HEK293T (cell line): ENCODE measurements around the gene SPIN4.
"Not testable (repeated sequence)": the region's sequence is repeated elsewhere in the genome, so short reads cannot be mapped to it uniquely, and the experiment has no call there.

Source experiments
- CTCF ChIA-PET: fragments of 350-600 bp; formaldehyde crosslinking; extraction: SDS; loops from one replicate; lab custom pipeline; 2021; ENCODE audit warnings: antibody characterized with exemption, inconsistent platforms; lab: Yijun Ruan, JAX
- POLR2A ChIA-PET: fragments of 350-600 bp; formaldehyde crosslinking; extraction: SDS; loops from one replicate; lab custom pipeline; 2020; ENCODE audit warnings: antibody characterized with exemption, inconsistent platforms; lab: Yijun Ruan, JAX
- DNase-seq: peaks from one replicate; pipeline ENCODE4 v3.0.0; 2012; ENCODE audit warnings: mixed read lengths; ENCODE audit errors: extremely low spot score
- ARNT ChIP-seq: fragments of 450-650 bp; IDR thresholded peaks from 2 replicates; pipeline ENCODE4 v1.6.1; 2017; ENCODE audit warnings: mild to moderate bottlenecking
- BHLHE40 ChIP-seq: fragments of 450-650 bp; IDR thresholded peaks from 2 replicates; pipeline ENCODE4 v1.6.1; 2016; ENCODE audit warnings: mild to moderate bottlenecking, moderate library complexity, borderline replicate concordance
- CTBP1 ChIP-seq: fragments of 450-650 bp; IDR thresholded peaks from 2 replicates; pipeline ENCODE4 v1.6.1; 2016; ENCODE audit warnings: borderline replicate concordance
- ELF4 ChIP-seq: fragments of 450-650 bp; IDR thresholded peaks from 2 replicates; pipeline ENCODE4 v1.6.1; 2017; ENCODE audit warnings: antibody characterized with exemption
- FOXA1 ChIP-seq: fragments of 450-650 bp; IDR thresholded peaks from 2 replicates; pipeline ENCODE4 v1.6.1; 2016; ENCODE audit warnings: mild to moderate bottlenecking
- FOXK2 ChIP-seq: fragments of 450-650 bp; IDR thresholded peaks from 2 replicates; pipeline ENCODE4 v1.6.1; 2016; ENCODE audit warnings: mild to moderate bottlenecking
- FOXM1 ChIP-seq: fragments of 450-650 bp; IDR thresholded peaks from 2 replicates; pipeline ENCODE4 v1.6.1; 2017; ENCODE audit warnings: mild to moderate bottlenecking, borderline replicate concordance
- HDGF ChIP-seq: fragments of 450-650 bp; IDR thresholded peaks from 2 replicates; pipeline ENCODE4 v1.6.1; 2017; ENCODE audit warnings: antibody characterized with exemption, borderline replicate concordance
- L3MBTL2 ChIP-seq: fragments of 450-650 bp; conservative IDR thresholded peaks from 2 replicates; pipeline ENCODE4 v1.6.1; 2016; ENCODE audit warnings: mild to moderate bottlenecking
- LEF1 ChIP-seq: fragments of 450-650 bp; IDR thresholded peaks from 2 replicates; pipeline ENCODE4 v1.6.1; 2017; ENCODE audit warnings: mild to moderate bottlenecking, borderline replicate concordance
- NFRKB ChIP-seq: fragments of 450-650 bp; IDR thresholded peaks from 2 replicates; pipeline ENCODE4 v1.6.1; 2016; ENCODE audit warnings: mild to moderate bottlenecking, moderate library complexity
- PKNOX1 ChIP-seq: fragments of 450-650 bp; IDR thresholded peaks from 2 replicates; pipeline ENCODE4 v1.6.1; 2016
- SP1 ChIP-seq: fragments of 450-650 bp; IDR thresholded peaks from 2 replicates; pipeline ENCODE4 v1.6.1; 2017
- SUZ12 ChIP-seq: fragments of 450-650 bp; IDR thresholded peaks from 2 replicates; pipeline ENCODE4 v1.6.1; 2016; ENCODE audit warnings: mild to moderate bottlenecking
- TARDBP ChIP-seq: fragments of 450-650 bp; IDR thresholded peaks from 2 replicates; pipeline ENCODE4 v1.6.1; 2016
- ZNF384 ChIP-seq: fragments of 450-650 bp; IDR thresholded peaks from 2 replicates; pipeline ENCODE4 v1.6.1; 2016

SPIN4 gene

GRCh38 chrX:63350941-63351616, at the start of gene SPIN4:
TSS of gene SPIN4 (minus strand) at chrX:63351332. CDS start at chrX:63350819, 513 bp downstream.
- POLR2A ChIA-PET, result interaction anchor here (0.7 to 1.1 kb wide), 3 partner anchors 12 to 448 kb away, joined by 3 to 4 read pairs (median 3); no protein-coding TSS in a partner anchor
- CTCF ChIA-PET, result no interaction called here
- peak; percentile 66 for TF ChIP-seq L3MBTL2
- no peak for TF ChIP-seq SUZ12
- DNase-seq, result peak; percentile 84

DNA sequence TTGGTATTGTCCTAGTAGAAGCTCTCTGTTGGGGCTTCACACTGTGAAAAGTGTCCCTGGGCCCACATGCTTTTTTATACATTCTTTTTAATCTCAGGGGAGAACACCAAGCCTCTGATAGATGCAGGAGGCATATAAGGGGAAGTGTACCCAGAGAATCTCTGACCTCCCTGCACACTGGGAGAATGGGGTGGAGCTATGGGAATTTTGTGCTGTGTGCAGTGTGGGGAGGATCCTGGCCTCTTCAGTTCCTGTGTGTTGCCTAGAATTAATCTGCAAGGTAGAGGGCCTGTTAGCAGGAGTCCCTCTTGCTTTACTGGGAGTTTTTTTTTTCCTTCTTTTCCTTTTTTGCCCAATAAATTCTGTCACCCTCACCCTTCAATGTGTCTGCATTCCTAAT, 49.2 kb upstream of the SPIN4 start:
- DNase-seq, result no peak
- POLR2A ChIA-PET, result no interaction called here
- CTCF ChIA-PET, result no interaction called here
- TF ChIP-seq TARDBP (no peak), FOXM1 (no peak), ZNF384 (no peak), SP1 (no peak), CTBP1 (no peak), SUZ12 (no peak), FOXA1 (no peak), PKNOX1 (no peak), ELF4 (no peak), ARNT (no peak), HDGF (no peak), FOXK2 (no peak), LEF1 (no peak), L3MBTL2 (no peak), BHLHE40 (no peak), NFRKB (no peak)

DNA sequence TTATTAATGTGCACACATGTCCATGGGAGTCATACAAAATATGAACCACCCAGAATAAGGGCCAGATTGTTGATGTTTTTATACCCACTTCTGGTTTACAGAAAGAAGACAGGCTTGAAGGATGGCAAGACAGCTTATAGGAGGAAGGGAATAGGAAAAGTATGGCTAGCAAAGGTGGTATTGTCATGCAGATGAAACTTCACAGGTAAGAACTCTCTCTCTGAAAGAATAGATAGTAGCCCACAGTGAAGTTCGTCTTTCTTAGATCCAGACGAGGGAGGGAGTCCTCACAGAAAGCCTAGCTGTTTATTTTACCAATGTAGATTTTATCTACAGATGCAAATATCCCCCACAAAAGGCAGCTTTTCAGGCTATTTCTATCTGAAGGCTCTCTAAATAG, 43.7 kb upstream of the SPIN4 start:
- DNase-seq, result no peak
- POLR2A ChIA-PET, result no interaction called here
- CTCF ChIA-PET, result no interaction called here
- no peak for TF ChIP-seq L3MBTL2
- no peak for TF ChIP-seq SP1
- TF ChIP-seq TARDBP, result no peak
- no peak for TF ChIP-seq HDGF
- no peak for TF ChIP-seq SUZ12
- no peak for TF ChIP-seq FOXK2

DNA sequence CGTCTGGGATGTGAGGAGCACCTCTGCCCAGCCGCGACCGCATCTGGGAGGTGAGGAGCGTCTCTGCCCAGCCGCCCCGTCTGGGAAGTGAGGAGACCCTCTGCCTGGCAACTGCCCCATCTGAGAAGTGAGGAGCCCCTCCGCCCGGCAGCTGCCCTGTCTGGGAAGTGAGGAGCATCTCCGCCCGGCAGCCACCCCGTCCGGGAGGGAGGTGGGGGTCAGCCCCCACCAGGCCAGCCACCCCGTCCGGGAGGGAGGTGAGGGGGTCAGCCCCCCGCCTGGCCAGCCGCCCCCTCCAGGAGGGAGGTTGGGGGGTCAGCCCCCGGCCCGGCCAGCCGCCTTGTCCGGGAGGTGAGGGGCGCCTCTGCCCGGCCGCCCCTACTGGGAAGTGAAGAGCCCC, 42.0 kb upstream of the SPIN4 start:
- CTCF ChIA-PET, POLR2A ChIA-PET, DNase-seq: not testable (repeated sequence)

GRCh38 chrX:63387411-63387810, 36.3 kb upstream of the SPIN4 start:
- ChIA-PET CTCF (no interaction called here), POLR2A (no interaction called here)
- DNase-seq, result no peak
- no peak for TF ChIP-seq ZNF384
- no peak for TF ChIP-seq BHLHE40
- TF ChIP-seq ELF4, result no peak

DNA sequence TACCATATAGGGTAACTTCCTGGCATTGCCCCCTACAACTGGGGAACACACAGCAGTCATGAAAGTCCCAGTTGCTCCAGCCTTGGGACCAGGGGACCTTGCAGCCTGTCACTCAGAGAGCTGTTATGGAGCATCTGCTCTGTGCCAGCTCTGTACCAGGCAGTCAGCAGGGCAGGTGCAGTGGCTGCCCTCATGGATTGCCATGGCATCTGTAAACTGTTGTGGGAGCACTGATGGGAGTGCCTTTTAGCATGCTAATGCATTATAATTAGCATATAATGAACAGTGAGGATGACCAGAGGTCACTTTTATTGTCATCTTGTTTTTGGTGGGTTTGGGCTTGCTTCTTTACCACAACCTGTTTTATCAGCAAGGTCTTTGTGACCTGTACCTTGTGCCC, 33.1 kb upstream of the SPIN4 start:
- POLR2A ChIA-PET, CTCF ChIA-PET, DNase-seq: not testable (repeated sequence)

DNA sequence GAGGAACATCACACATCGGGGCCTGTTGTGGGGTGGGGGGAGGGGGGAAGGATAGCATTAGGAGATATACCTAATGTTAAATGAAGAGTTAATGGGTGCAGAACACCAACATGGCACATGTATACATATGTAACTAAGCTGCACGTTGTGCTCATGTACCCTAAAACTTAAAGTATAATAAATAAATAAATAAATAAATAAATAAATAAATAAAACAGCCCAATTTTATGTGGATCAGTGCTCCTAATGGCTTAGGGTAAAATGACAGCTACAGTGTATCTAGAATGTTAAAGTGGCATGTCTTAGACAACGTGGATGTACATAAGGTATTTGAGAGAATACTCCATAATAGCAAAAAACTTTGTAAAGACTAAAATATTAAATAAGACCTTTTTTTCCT, 21.9 kb upstream of the SPIN4 start:
- POLR2A ChIA-PET, DNase-seq, CTCF ChIA-PET: not testable (repeated sequence)

- CTCF ChIA-PET, POLR2A ChIA-PET, DNase-seq: not testable (repeated sequence)
These were observed 16.6 kb upstream of the SPIN4 start for GRCh38 chrX:63367699-63368098.

GRCh38 chrX:63363788-63364187, 12.7 kb upstream of the SPIN4 start:
- POLR2A ChIA-PET, result interaction anchor here (1.0 kb wide), 1 partner anchor 13 kb away, joined by 3 read pairs; the partner anchor contains the start of gene SPIN4
- DNase-seq, result no peak
- CTCF ChIA-PET, result no interaction called here
- TF ChIP-seq CTBP1 (no peak), NFRKB (no peak), PKNOX1 (no peak), ARNT (no peak), ZNF384 (no peak), HDGF (no peak), L3MBTL2 (no peak), BHLHE40 (no peak), LEF1 (no peak)
